GM21529 (cell line): ENCODE measurements around the gene CHRNG.

ENCODE experiments used
- ATAC-seq: cut with Tn5 transposase; IDR thresholded peaks from one replicate; pipeline ENCODE4 v1.9.1; 2021; ENCODE audit not compliant: unreplicated experiment

Gene CHRNG

DNA sequence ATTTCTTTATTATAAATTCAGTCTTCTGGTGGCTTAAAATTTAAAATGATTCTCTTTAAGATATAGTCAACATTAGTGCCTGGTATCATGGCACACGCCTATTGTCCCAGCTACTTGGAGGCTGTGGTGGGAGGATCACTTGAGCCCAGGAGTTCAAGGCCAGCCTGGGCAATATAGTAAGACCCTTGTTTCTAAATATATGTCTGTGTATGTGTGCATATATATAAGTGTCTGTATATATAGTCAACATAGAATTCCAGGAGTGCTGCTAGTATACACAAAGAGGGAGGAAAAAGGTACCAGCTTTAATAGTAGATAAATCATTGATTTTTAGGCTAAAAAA lies 35.9 kb downstream of the CHRNG start:
- ATAC-seq, result no peak

DNA sequence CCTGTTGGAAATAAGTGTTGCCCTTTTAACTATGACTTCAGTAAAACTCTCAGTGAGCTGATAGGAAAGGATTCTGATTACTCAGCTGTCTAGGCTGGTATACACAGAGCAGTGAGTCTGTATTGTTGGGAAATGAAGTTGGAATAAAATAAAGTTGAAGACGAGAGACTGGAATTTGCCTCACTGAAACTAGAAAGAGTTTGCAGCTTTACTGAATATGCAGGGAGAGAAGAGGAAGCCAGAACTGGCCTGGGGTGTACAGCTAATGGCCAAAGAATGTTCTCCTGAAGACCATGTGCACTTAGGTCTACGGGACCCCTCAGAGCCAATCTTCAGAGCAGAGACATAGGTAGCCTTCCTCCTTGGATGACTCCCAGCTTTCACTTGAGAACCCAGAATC lies 37.5 kb downstream of the CHRNG start:
- no peak for ATAC-seq

DNA sequence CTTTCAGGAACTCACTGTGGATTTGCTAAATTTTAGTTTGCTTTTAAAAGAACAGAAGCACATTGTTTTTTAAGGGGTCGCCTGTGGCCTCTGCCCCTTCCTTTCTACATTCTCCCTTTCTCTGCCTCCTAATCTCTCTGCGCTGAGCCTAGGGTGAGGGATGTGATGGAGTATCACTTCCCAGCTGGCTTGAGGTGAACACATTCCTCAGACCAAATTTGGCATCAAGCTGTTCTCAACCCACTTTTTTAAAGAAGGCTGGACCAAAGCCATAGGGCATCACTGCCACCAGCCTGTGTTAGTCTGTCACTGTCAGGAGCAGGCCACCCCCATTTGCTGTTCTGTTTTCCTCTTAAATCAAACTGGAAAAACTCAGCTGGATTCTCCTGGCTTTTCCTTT lies 38.3 kb downstream of the CHRNG start:
- no peak for ATAC-seq

DNA sequence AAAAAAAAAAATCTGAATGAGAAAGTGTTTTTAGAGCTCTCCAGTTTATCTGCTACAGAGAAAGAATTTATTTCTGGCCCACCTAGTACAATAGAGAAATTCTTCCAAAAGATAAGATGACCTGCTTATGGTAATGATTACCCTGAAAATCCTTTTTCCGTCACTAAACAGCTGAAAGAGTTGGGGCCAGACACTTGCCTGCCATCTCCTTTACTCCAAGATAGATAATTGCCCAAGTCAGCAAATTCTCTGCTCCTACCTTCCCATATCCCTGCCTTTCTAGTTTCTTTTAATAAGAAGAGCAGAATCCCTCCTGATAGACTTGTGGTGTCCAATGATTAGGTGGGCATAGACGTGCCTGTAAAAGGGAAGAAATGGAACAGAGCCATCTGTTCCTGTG lies 39.1 kb downstream of the CHRNG start:
- no peak for ATAC-seq

DNA sequence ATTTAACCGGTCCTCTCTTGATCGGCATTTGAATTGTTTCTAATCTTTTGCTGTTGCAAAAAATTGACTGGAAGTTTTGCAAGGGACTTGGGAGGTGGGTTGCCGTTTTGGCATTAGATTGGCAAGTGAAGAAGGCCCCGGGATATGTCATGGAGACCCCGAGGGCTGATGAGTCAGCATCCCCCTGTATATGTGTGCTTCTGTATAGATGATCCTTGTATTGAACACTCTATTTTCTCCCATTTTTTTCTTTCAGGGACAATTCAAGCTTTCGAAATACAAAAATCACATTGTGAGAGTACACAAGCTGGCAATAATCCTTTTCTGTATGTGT lies 41.1 kb downstream of the CHRNG start:
- ATAC-seq, result no peak

DNA sequence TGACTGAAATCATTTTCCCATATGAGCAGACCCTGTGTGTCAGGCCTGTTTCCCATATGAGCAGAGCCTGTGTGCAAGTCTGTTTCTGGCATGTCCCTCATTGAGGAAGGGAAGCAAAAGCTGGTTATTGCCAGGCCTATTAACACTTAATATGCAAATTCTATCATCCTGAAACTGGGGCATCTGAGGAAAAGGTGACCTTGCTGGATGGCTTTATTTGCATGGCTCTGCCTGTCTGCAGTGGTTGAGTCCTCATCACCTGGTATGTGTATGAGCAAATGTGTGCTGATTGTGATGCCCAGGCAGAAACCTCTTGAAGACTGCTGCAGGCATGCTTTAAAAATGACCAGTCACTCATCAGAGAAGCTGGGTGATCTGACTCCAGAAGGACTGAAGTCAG lies 42.2 kb downstream of the CHRNG start:
- peak; percentile 57 for ATAC-seq

DNA sequence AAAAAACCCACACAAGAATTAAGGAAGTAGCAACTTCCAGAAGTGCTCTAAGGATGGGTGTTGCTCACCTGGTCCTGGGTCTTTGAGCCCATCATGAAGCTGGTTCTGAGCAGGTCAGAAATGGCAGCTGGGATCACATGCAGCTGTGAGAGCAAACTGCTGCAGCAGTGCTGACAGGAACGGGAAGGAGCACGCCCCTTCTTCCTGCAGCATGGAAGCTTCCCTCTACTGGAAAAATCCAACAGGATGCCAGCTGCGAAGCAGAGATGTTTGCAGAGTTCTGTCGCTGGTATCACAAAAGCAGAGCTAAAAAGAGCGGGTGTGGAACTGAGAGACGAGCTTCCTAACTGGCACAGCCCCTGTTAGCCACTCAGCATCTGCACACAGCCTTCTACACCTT lies 44.7 kb downstream of the CHRNG start:
- no peak for ATAC-seq

DNA sequence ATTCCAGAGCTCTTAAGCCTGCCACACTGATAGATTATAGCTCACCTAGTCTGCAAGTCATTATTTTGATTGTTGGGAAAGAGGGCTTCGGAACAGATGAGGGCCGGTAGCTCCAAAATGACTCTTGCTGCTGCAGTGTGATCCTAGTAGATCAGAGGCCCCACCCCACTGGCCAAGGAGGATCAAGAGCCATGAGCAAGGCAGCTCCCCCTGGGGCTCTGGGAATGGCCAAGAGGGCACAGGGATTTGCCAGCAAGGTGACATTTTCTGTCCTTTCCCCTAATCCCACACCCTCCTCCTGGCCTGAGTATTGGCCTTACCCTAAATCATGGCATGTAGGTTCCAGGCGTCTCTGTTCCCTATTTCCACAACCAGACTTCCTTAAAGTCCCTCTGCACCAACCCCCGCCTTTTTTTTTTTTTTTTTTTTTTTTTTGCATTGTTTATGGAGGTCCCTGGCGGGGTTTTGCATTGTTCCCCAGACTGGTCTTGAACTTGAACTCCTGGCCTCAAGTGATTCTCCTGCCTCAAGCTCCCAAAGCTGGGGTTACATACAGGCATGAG lies 47.5 kb downstream of the CHRNG start:
- no peak for ATAC-seq

DNA sequence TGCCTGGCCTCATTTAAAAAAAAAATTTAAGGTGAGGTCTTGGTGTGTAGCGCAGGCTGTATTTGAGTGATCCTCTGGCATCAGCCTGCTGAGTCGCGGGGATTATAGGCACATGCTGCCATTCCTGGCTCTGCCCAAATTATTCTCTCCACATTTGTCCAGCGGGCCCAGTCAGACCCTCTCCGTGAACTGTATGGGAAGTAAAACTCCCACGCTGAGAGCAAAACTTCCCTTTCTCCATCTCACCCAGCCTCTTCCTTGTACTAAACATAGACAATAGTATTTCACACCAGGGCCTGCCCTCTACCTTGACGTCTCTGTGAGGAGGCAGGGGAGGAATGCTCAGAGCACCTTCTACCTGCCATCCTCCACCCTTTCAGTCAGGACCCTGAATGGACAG lies 48.0 kb downstream of the CHRNG start:
- no peak for ATAC-seq

DNA sequence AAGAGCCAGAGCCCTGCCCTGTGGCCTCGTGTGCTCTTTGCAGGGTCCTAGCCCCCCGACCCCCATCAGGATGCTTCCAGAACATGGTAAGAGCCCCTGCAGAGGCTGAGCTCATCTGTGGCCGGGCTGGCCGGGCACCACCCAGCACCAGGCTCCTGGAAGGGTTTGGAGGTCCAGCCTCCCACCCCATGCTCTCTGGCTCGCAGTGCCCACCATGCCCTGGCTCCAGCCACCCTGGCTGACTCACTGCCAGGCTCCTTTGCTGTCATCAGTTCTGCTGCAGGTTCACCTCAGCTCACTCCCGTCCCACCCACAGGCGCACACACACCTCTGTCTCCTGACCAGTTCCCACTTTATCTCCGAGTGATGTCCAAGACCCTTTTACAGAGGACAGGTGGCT lies 48.5 kb downstream of the CHRNG start:
- no peak for ATAC-seq

DNA sequence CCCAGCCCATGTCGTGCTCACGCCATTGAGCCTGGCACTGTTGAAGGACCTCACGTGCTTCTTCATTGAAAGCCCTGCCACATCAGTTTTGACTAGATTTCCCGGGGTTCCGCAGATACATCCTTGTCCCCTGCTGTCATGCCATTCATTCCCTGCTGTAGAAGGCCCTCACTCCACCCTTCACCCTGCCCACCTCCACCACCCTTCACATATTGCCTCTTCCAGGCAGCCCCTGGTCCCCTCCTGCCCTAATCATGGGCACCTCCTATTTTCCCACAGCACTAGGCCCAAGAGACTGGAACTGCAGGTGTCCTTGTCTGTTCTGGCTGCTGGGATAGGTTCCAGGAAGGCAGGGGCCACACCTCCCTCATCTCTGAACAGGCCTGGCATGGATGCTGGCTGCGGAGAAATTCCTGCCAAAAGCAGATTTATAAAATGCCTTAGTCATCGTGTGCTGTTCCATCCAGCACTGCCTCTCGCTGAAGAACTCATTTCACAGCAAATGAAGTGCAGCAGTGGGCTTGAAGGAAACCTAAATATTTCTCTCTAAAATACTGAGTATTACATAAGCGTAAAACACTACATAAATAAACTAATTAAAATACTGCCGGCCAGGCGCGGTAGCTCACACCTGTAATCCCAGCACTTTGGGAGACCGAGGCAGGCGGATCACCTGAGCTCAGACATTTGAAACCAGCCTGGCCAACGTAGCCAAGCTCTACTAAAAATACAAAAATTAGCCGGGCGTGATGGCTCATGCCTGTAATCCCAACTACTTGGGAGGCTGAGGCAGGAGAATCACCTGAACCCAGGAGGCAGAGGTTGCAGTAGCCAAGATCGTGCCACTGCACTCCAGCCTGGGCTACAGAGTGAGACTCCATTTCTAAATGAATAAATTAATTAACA lies 49.4 kb downstream of the CHRNG start:
- ATAC-seq, result no peak

DNA sequence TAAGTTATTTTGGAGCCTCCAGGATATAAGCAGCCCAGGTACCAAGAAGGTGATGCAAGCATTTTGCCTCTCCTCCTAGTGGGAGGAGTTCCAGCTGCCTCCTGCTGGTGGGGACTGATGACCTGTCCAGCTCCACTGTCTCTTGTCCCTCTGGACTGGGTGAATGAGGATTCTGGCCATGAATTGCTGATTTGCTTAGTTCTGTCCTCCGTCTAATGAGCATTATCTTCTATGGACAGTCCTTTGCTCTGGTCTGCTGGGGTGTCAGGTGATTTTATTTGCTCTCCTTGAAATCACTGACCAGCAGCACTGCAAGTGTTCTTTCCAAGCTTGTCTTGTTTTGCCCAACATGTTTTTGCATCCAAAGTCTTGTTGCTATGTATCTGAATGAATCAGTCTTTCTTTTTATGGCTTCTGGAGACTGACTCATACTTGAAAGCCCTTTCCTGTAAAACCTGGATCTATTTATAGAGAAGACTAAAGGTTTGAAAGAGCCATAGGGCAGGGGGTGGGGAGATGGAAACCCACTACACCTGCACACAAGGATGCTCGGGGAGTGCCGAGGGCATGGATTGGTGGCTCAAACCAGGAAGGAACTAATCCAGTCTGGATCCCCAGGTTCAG lies 53.4 kb downstream of the CHRNG start:
- no peak for ATAC-seq

DNA sequence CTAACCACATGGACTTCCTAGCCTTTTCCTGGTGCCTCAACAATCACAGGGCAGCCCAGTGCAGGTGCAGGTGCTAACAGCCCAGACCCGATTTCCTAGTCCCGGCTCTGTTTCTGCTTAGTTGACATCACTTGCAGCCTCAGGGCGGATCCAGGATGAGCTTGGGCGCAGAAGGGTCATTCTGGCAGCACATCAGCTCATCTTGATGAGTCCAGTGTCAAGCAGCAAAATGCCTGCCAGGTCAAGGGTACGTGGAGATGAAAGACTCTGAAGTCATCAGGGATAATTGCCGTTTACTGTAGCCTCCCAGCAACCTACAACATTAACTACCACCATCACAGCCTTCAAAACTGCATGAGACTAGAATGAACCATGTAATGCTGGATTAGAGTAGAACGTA lies 54.5 kb downstream of the CHRNG start:
- ATAC-seq, result no peak
